Endodermal cell (in vitro differentiated cells): Measurements from ENCODE around the gene MACROD1. TPM values are rescaled to one million over a fixed set of nuclear protein-coding genes. Genes with fewer than 3 reads are reported as not detected.
A peak's percentile ranks its signal among the peaks of the same experiment; 100 is the strongest.

Experiments used
- DNase-seq: peaks from one replicate; pipeline ENCODE4 v3.0.0-alpha.2; 2017
- H3K27ac ChIP-seq: 2 replicates; pipeline ENCODE4 v1.5.1; 2013; ENCODE audit warnings: mild to moderate bottlenecking, low read depth, low read length, moderate library complexity
- H3K27me3 ChIP-seq: 2 replicates; pipeline ENCODE4 v1.6.1; 2013; ENCODE audit warnings: mild to moderate bottlenecking, low read length, moderate library complexity; ENCODE audit not compliant: insufficient read depth, control insufficient read depth, poor library complexity, severe bottlenecking
- H3K36me3 ChIP-seq: 2 replicates; pipeline ENCODE4 v1.7.0; 2013; ENCODE audit warnings: mild to moderate bottlenecking, low read length, moderate library complexity; ENCODE audit not compliant: control insufficient read depth, insufficient read depth
- H3K4me1 ChIP-seq: one replicate; pipeline ENCODE4 v1.7.0; 2013; ENCODE audit warnings: low read length; ENCODE audit not compliant: control insufficient read depth, insufficient read depth
- H3K4me3 ChIP-seq: 2 replicates; pipeline ENCODE4 v1.5.1; 2013; ENCODE audit warnings: mild to moderate bottlenecking, low read length, moderate library complexity
- H3K9ac ChIP-seq: 2 replicates; pipeline ENCODE4 v1.6.1; 2013; ENCODE audit warnings: mild to moderate bottlenecking, low read length, moderate library complexity; ENCODE audit not compliant: poor library complexity, severe bottlenecking; ENCODE audit errors: extremely low read depth
- H3K9me3 ChIP-seq: 2 replicates; pipeline ENCODE4 v1.6.1; 2013; ENCODE audit warnings: mild to moderate bottlenecking, low read length, moderate library complexity; ENCODE audit not compliant: control insufficient read depth
- H3K27ac Mint-ChIP-seq: 2 replicates; pipeline ENCODE4 v1.8.0; 2020; ENCODE audit warnings: mixed read lengths
- H3K27me3 Mint-ChIP-seq: 2 replicates; pipeline ENCODE4 v1.8.0; 2021; ENCODE audit warnings: mild to moderate bottlenecking, mixed read lengths; ENCODE audit not compliant: insufficient read depth
- H3K36me3 Mint-ChIP-seq: 2 replicates; pipeline ENCODE4 v1.8.0; 2020; ENCODE audit warnings: low read depth, mixed read lengths
- H3K4me1 Mint-ChIP-seq: 2 replicates; pipeline ENCODE4 v1.8.0; 2020; ENCODE audit warnings: mixed read lengths
- H3K4me3 Mint-ChIP-seq: 2 replicates; pipeline ENCODE4 v1.8.0; 2020; ENCODE audit warnings: mild to moderate bottlenecking, moderate library complexity, mixed read lengths
- H3K9me3 Mint-ChIP-seq: 2 replicates; pipeline ENCODE4 v1.8.0; 2020; ENCODE audit warnings: mild to moderate bottlenecking, mixed read lengths
- WGBS, 2 experiments: methylation state at CpG; one replicate each; pipeline versions ENCODE4 v1.1.5 to v1.1.7; 2013; ENCODE audit warnings: missing lambda C conversion rate in 2 of 2, mixed read lengths in 1 of 2; ENCODE audit not compliant: insufficient coverage in 1 of 2, insufficient read length in 1 of 2; 5-methylcytosine and 5-hydroxymethylcytosine counted together
- total RNA-seq, 2 donors: library from RNA; stranded (reverse); fragmentation: NEBNext Ultra II Directional in 1 of 2; extraction: Animal tissue kit (Norgen Biotek cat#: 25700) in 1 of 2; gene quantifications; 2 replicates in 1 of 2; 3 replicates in 1 of 2; pipeline ENCODE4 v1.2.1, GENCODE V29; 2021
- TF ChIP-seq, protein P1 (sequence below): fragments of 200-600 bp; sonication (generic); conservative IDR thresholded peaks from 2 replicates; pipeline ENCODE4 v1.5.0; 2021; ENCODE audit warnings: antibody characterized with exemption, mild to moderate bottlenecking

MACROD1 gene
- total RNA-seq, 2 donors from 2014 or later, result 23.0 to 41.9 TPM

- Histone ChIP-seq H3K4me1 (no peaks in the 10 kb centered on the region), H3K4me3 (no peak overlapping the region), H3K36me3 (no peaks in the 10 kb centered on the region), H3K27me3 (peaks cover 8% of the 10 kb centered on the region), H3K27ac (peak overlapping the region; percentile 29), H3K9ac (no peak overlapping the region), H3K9me3 (no peaks in the 10 kb centered on the region)
- Mint-ChIP-seq H3K36me3 (no peaks in the 10 kb centered on the region), H3K4me1 (no peaks in the 10 kb centered on the region), H3K9me3 (no peaks in the 10 kb centered on the region), H3K27ac (no peak overlapping the region), H3K27me3 (peaks cover 34% of the 10 kb centered on the region), H3K4me3 (no peak overlapping the region)
- TF ChIP-seq, protein P1, sequence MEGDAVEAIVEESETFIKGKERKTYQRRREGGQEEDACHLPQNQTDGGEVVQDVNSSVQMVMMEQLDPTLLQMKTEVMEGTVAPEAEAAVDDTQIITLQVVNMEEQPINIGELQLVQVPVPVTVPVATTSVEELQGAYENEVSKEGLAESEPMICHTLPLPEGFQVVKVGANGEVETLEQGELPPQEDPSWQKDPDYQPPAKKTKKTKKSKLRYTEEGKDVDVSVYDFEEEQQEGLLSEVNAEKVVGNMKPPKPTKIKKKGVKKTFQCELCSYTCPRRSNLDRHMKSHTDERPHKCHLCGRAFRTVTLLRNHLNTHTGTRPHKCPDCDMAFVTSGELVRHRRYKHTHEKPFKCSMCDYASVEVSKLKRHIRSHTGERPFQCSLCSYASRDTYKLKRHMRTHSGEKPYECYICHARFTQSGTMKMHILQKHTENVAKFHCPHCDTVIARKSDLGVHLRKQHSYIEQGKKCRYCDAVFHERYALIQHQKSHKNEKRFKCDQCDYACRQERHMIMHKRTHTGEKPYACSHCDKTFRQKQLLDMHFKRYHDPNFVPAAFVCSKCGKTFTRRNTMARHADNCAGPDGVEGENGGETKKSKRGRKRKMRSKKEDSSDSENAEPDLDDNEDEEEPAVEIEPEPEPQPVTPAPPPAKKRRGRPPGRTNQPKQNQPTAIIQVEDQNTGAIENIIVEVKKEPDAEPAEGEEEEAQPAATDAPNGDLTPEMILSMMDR, result no peak
- no peak for DNase-seq
- WGBS, 2 experiments, result 60 to 90% methylated on average over 4 to 6 of the region's 6 CpGs
Observed at GRCh38 chr11:64098318-64098831, 67.5 kb downstream of the MACROD1 start.

DNA sequence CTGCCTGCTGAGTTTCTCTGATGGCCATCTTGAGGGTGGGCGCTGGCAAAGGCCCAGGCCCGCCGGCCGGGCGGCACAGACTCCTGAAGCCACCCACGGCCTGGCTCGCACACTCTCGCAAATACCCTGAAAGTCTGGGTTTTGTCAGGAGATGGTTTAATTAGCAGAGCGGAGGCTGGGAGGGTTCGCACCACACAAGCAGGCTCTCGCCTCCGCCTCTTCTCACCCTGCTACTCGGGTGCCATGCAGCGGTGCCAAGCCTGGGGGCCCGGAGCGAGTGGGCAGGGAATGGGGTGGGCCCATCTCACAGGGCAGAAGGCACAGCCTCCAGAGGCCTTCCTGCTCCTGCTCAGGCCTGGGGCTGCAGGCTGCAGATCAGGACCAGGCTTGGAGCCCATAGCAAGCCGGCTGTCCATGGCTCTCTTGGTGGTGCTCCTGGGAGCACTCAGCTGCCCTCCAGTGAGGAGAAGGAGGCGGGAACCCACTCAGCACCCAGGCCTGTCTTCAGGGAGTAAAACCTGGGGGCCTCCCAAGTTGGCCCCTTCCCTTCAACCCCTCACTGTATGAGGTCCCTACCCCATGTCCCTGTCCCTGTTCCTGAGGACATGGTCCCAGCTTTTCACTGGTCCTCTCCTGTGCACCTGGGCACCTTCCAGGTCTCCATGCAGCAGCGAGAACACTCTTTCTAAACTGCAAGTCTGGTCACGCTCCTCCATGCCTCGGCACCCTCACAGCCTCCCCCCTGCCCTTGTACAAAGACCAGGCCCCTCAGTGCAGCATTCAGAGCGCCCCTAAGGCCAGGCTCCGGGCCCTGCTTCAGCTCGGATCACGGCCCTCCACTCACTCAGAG, 68.2 kb downstream of the MACROD1 start:
- H3K9ac ChIP-seq, result no peak overlapping the region
- H3K27me3 ChIP-seq, result peaks cover 8% of the 10 kb centered on the region
- no peaks in the 10 kb centered on the region for H3K36me3 Mint-ChIP-seq
- H3K27ac Mint-ChIP-seq, result no peak overlapping the region
- peak overlapping the region; percentile 29 for H3K27ac ChIP-seq
- no peaks in the 10 kb centered on the region for H3K4me1 Mint-ChIP-seq
- H3K4me3 ChIP-seq, result no peak overlapping the region
- peaks cover 35% of the 10 kb centered on the region for H3K27me3 Mint-ChIP-seq
- no peak overlapping the region for H3K4me3 Mint-ChIP-seq
- no peaks in the 10 kb centered on the region for H3K9me3 Mint-ChIP-seq
- no peaks in the 10 kb centered on the region for H3K9me3 ChIP-seq
- DNase-seq, result no peak
- 89 to 91% methylated on average over 16 to 25 of the region's 25 CpGs for WGBS, 2 experiments
- no peaks in the 10 kb centered on the region for H3K36me3 ChIP-seq
- TF ChIP-seq, protein P1, result no peak
- H3K4me1 ChIP-seq, result no peaks in the 10 kb centered on the region

DNA sequence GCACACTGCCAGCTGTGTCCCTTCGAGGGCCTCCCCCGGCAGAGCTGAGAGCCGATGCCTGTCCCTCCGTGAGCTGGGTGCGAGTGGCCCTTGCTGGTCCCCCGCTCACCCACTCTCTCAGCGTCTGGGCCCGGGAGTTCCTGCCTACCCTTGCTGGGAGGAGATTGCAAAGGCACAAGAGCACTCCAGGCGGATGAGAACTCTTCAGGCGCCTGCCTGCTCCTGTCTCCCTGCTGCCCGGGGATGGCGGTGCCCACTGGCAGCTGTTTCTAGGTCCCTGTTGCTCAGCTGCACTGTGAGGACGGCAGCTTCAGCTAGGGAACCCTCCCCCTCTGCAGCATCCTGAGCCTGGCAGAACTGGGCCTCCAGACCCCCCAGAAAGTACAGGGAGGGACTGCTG, 69.1 kb downstream of the MACROD1 start:
- H3K27me3 ChIP-seq, result peaks cover 8% of the 10 kb centered on the region
- H3K27me3 Mint-ChIP-seq, result peaks cover 34% of the 10 kb centered on the region

More for the DNA sequence above, 69.1 kb downstream of the MACROD1 start:
- Mint-ChIP-seq H3K27ac (no peak overlapping the region), H3K9me3 (no peaks in the 10 kb centered on the region), H3K4me3 (no peak overlapping the region), H3K4me1 (no peaks in the 10 kb centered on the region), H3K36me3 (no peaks in the 10 kb centered on the region)
- no peak overlapping the region for H3K27ac ChIP-seq
- no peaks in the 10 kb centered on the region for H3K9me3 ChIP-seq
- H3K4me3 ChIP-seq, result no peak overlapping the region
- no peaks in the 10 kb centered on the region for H3K36me3 ChIP-seq
- H3K4me1 ChIP-seq, result no peaks in the 10 kb centered on the region
- TF ChIP-seq, protein P1, result no peak
- 91 to 92% methylated on average over 6 to 13 of the region's 13 CpGs for WGBS, 2 experiments
- H3K9ac ChIP-seq, result no peak overlapping the region
- no peak for DNase-seq
